Stimulated activated CD4-positive, alpha-beta T cell treated with anti-CD3 and anti-CD28 coated beads, TNF-alpha, amount 100 ng/mL, for 48 hours (primary cell): ENCODE data around the gene MC5R.
"Not testable (repeated sequence)": the region's sequence is repeated elsewhere in the genome, so short reads cannot be mapped to it uniquely, and the experiment has no call there.

Source experiments
- DNase-seq, 3 donors: peaks; one replicate each; pipeline ENCODE4 v3.0.0-alpha.2; 2020; ENCODE audit warnings: low read depth in 3 of 3

Gene MC5R

DNA sequence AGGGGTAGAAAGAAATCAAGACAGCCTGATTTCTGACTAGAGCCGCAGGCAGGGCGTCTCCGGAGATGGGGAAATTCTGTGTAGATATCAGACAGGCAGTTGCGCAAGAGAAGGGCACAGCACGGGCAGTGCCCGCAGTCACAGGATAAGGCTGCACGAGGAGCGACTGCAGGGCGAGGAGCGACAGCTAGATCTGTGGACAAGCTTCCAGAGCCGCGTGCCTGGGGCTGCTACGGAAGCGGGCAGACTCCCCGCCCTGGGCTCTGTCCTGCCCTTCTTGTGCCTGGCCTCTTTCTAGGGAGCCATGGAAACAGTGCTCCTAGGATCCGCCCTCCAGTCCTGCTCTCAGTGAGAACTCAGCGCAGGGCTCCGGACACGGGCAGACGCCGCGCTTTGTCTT, 12.6 kb downstream of the MC5R start:
- no peak for DNase-seq

DNA sequence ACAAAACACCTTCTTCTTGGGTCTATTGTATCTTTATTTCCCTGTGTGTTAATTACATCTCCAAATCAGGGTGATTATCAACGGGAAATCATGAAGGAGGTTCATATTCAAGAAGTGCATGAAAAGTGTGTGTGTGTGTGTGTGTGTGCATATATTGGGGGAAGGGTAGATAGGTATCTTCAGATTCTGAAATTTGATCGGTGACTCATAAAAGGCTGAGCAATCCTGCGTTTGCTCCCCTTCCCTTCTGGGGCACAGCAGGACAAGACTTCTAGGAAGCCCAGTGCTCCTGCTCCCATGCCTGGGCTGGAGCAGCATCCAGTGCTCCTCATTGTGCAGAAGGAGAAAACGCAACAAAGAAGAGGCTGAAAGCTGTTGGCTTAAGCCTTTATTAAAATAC, 25.8 kb downstream of the MC5R start:
- DNase-seq = no peak

DNA sequence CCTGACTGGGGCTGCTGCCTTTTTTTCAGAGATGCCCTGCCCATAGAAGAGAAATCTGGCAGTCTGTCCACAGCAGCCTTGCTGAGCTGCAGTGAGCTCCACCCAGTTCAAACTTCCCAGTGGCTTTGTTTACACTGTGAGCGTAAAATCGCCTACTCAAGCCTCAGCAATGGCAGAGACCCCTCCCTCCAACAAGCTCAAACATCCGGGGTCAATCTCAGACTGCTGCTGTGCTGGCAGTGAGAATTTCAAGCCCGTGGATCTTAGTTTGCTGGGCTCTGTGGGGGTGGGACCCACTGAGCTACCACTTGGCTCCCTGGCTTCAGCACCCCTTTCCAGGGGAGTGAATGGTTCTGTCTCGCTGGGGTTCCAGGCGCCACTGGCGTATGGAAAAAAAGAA, 38.9 kb downstream of the MC5R start:
- DNase-seq = not testable (repeated sequence)

DNA sequence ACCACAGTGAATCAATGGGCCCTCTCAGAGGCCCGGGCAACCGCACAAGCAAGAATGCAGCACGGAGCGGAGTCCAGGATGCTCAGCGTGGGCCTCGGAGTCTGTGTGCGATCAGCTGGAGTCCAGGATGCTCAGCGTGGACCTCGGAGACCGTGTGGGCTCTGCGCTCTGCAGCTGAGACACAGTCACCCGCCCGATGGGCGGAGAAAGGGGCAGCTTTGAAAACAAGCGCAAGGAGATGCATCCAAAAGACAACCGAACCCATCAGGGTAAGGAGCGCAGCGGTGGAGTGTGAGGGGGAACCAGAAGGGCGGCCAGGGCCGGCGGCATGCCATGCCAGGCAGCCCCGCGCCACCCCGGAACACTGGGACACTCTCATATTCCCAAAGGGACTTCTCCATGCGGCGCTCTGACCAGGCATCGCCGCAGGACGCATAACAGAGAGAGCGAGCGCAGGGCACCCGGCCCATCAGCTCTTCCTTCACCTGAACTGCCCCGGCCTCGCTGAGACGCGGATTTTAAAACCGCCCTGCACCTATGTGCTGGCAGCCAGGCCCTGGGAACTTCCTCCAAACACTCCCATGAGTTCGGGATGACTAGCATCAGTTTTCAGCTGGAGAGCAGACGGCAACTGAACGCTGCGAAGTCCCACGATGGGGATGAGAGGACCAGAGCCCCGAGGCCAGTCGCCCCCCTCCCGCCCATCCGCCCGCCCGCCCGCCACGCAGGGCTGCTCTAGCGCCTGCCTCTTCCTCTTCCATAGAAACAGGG, 44.7 kb downstream of the MC5R start:
- no peak for DNase-seq

DNA sequence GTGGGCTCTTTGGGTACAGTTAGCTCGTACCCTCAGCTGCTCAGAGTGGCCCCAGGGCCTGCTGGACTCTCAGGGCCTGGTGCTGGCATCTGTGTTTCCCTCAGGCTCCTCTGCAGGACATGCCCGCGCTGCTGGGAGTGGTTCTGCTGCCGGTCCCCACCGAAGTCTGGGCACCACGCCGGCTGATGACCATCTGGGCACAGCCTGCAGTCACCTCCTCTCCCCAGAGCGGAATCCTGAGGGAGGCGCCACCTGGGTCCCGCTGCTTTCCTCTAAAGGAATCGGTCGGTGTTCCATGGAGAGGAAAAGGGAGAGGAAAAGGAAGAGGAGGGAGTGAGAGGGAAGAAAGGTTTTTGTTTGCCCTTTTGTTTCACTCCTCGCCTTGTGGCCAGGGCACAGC, 47.8 kb downstream of the MC5R start:
- DNase-seq = no peak

DNA sequence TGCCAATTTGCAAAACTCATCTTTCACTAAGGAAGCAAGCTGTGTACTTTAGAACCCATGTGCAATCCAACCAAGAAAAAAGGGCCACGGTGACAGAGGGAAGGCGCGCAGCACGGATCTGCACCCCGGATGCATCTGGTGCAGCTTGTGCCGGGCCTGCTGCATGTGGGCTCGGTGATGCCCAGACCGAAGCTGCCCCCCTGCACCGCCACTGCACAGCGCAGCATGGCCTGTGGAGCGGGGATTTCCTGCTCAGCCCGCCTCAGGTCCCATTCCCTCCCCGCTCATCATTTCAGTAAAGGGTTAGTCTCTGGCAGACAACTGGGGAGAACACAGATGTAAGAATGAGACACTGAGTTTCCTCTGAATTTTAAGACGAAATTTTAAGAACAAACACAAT, 48.4 kb downstream of the MC5R start:
- no peak for DNase-seq

DNA sequence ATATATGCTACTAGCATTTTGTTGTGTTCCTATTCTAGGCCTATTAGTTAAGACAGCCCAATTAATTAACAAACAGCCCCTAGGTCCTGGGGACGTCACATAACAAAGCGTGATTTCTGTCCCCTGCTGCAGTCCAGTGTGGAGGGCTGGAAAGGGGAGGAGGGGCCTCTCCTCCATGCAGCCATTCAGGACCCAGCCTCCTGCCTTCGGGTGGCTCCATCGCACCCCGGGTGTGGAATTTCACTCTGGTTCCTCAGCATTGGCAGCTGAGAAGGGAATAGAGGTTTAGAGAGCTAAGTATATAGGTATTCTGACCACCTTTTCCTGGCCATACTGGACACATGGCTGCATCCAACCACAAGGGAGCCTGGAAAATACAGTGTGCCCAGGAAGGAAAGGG, 49.0 kb downstream of the MC5R start:
- no peak for DNase-seq

DNA sequence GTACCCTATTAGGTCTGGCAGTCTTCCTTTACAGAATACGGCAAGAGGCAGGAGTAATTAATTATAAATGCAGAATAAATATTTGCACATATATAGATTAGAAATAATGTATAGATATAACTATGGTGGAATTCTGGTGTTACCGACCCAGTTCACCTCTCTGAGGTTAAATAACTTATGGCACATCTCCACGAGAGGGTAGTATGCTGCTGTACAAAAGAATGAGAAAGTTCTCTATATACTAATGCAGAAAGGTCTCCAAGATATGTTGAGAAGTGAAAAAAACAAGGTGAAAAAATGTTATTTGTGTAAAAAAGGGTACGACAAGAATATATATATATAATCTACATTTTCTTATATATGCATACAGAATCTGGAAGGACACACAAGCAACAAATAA, 50.6 kb downstream of the MC5R start:
- DNase-seq = no peak
